GM18868 (cell line): ENCODE measurements around the gene TSR3.

Source experiments
- ATAC-seq: cut with Tn5 transposase; IDR thresholded peaks from one replicate; pipeline ENCODE4 v1.9.1; 2021; ENCODE audit warnings: mild to moderate bottlenecking, moderate library complexity; ENCODE audit not compliant: unreplicated experiment

The TSR3 gene

GRCh38 chr16:1351582-1352362 lies at the start of gene TSR3, which contains the start of gene GNPTG:
Gene TSR3, minus strand, starts transcription at chr16:1351878. Its CDS starts 74 bp downstream, at chr16:1351804.
Gene GNPTG, plus strand, starts transcription at chr16:1351931. Its CDS starts 35 bp downstream, at chr16:1351966.
- peak; percentile 76 for ATAC-seq

- ATAC-seq, result no peak
Observed at GRCh38 chr16:1401061-1401757, 49.5 kb upstream of the TSR3 start.

GRCh38 chr16:1398826-1399581 lies 47.3 kb upstream of the TSR3 start:
- no peak for ATAC-seq

GRCh38 chr16:1398351-1398750 lies 46.7 kb upstream of the TSR3 start:
- no peak for ATAC-seq

GRCh38 chr16:1397779-1398178 lies 46.1 kb upstream of the TSR3 start:
- ATAC-seq, result no peak

GRCh38 chr16:1395444-1396031 lies 43.9 kb upstream of the TSR3 start:
- no peak for ATAC-seq

- ATAC-seq, result no peak
Observed at GRCh38 chr16:1394367-1394951, 42.8 kb upstream of the TSR3 start.

GRCh38 chr16:1393613-1394176 lies 42.0 kb upstream of the TSR3 start:
- ATAC-seq, result no peak

GRCh38 chr16:1392826-1393225 lies 41.1 kb upstream of the TSR3 start:
- ATAC-seq, result no peak

- no peak for ATAC-seq
Observed at GRCh38 chr16:1390239-1390779, 38.6 kb upstream of the TSR3 start.

- no peak for ATAC-seq
Observed at GRCh38 chr16:1389762-1390161, 38.1 kb upstream of the TSR3 start.

- ATAC-seq, result no peak
Observed at GRCh38 chr16:1387331-1387730, 35.7 kb upstream of the TSR3 start.

- no peak for ATAC-seq
Observed at GRCh38 chr16:1385232-1385631, 33.6 kb upstream of the TSR3 start.

GRCh38 chr16:1383556-1383955 lies 31.9 kb upstream of the TSR3 start:
- no peak for ATAC-seq

GRCh38 chr16:1381612-1382406 lies 30.1 kb upstream of the TSR3 start:
- no peak for ATAC-seq

- ATAC-seq, result no peak
Observed at GRCh38 chr16:1380195-1380594, 28.5 kb upstream of the TSR3 start.

- peak; percentile 62 for ATAC-seq
Observed at GRCh38 chr16:1379304-1380076, 27.8 kb upstream of the TSR3 start.

GRCh38 chr16:1378804-1379303 lies 27.2 kb upstream of the TSR3 start:
- peak; percentile 53 for ATAC-seq
